HK-2 (cell line): ENCODE data around the gene ADNP.
"Not testable (repeated sequence)": the region's sequence is repeated elsewhere in the genome, so short reads cannot be mapped to it uniquely, and the experiment has no call there.

Experiments used
- DNase-seq: peaks from one replicate; pipeline ENCODE4 v3.0.0-alpha.2; 2018; ENCODE audit not compliant: unreplicated experiment

ADNP gene

GRCh38 chr20:50901301-50901700, 29.9 kb downstream of the ADNP start:
- no peak for DNase-seq

GRCh38 chr20:50900261-50900660, 31.0 kb downstream of the ADNP start:
- no peak for DNase-seq

GRCh38 chr20:50898475-50898874, 32.8 kb downstream of the ADNP start:
- no peak for DNase-seq

- DNase-seq, result no peak
Measured at GRCh38 chr20:50895111-50895830, 36.0 kb downstream of the ADNP start.

GRCh38 chr20:50893620-50894019, 37.6 kb downstream of the ADNP start:
- no peak for DNase-seq

- no peak for DNase-seq
Measured at GRCh38 chr20:50892394-50892793, 38.8 kb downstream of the ADNP start.

- DNase-seq, result no peak
Measured at GRCh38 chr20:50891138-50891537, 40.1 kb downstream of the ADNP start.

GRCh38 chr20:50887576-50887975, 43.7 kb downstream of the ADNP start:
- DNase-seq, result no peak

GRCh38 chr20:50886184-50886790, 45.0 kb downstream of the ADNP start:
- DNase-seq, result no peak

- DNase-seq, result no peak
Measured at GRCh38 chr20:50885781-50886180, 45.5 kb downstream of the ADNP start.

GRCh38 chr20:50885068-50885467, 46.2 kb downstream of the ADNP start:
- no peak for DNase-seq

GRCh38 chr20:50883856-50884255, 47.4 kb downstream of the ADNP start:
- no peak for DNase-seq

- DNase-seq, result not testable (repeated sequence)
Measured at GRCh38 chr20:50881759-50882424, 49.3 kb downstream of the ADNP start.

- no peak for DNase-seq
Measured at GRCh38 chr20:50879649-50880550, 51.3 kb downstream of the ADNP start.

- no peak for DNase-seq
Measured at GRCh38 chr20:50877232-50877743, 53.9 kb downstream of the ADNP start.

GRCh38 chr20:50876816-50877215, 54.4 kb downstream of the ADNP start:
- DNase-seq, result no peak

- DNase-seq, result no peak
Measured at GRCh38 chr20:50876063-50876685, 55.1 kb downstream of the ADNP start.

- DNase-seq, result no peak
Measured at GRCh38 chr20:50874758-50875665, 56.2 kb downstream of the ADNP start.

- DNase-seq, result no peak
Measured at GRCh38 chr20:50874111-50874757, 57.0 kb downstream of the ADNP start.

- no peak for DNase-seq
Measured at GRCh38 chr20:50873585-50873984, 57.7 kb downstream of the ADNP start.
